ENCODE data around the gene MAP1S. TPM values are rescaled to one million over a fixed set of nuclear protein-coding genes. Genes with fewer than 3 reads are reported as not detected.
"Not testable (repeated sequence)": the region's sequence is repeated elsewhere in the genome, so short reads cannot be mapped to it uniquely, and the experiment has no call there.

The MAP1S gene
- total RNA-seq, 4 donors from 2014 or later, result 30.2 to 159 (median 68.0) TPM

- intact Hi-C loops (cut with DNase I; ENCODE audit: low total_unique reads) (no loop called here), in situ Hi-C loops (cut with MboI; ENCODE audit: low pct_ligation_motif_present in 1 of 4, low pct_unique_long_range_greater_than_20kb in 1 of 4, low sequenced_read_pairs in 3 of 4) (loop anchor here in 1 of 4 donors (10.0 kb wide), 1 partner anchor 74 kb away; no protein-coding TSS in a partner anchor)
- Histone ChIP-seq H3K4me1 (peaks cover 0 to 15% (median 12%) of the 10 kb centered on the region in 4 donors), H3K27me3 (peaks cover 20% of the 10 kb centered on the region), H3K27ac (no peak overlapping the region), H3K4me3 (peak overlapping the region in 1 of 4 donors; percentile 18), H3K9me3 (no peaks in the 10 kb centered on the region), H3K36me3 (no peaks in the 10 kb centered on the region)
- DNase-seq, result peak; percentile 33
- 6 to 20% methylated on average over 12 to 25 of the region's 25 CpGs for WGBS, 2 donors (ENCODE audit: low coverage in 1 of 2)
- TF ChIP-seq, protein P1, sequence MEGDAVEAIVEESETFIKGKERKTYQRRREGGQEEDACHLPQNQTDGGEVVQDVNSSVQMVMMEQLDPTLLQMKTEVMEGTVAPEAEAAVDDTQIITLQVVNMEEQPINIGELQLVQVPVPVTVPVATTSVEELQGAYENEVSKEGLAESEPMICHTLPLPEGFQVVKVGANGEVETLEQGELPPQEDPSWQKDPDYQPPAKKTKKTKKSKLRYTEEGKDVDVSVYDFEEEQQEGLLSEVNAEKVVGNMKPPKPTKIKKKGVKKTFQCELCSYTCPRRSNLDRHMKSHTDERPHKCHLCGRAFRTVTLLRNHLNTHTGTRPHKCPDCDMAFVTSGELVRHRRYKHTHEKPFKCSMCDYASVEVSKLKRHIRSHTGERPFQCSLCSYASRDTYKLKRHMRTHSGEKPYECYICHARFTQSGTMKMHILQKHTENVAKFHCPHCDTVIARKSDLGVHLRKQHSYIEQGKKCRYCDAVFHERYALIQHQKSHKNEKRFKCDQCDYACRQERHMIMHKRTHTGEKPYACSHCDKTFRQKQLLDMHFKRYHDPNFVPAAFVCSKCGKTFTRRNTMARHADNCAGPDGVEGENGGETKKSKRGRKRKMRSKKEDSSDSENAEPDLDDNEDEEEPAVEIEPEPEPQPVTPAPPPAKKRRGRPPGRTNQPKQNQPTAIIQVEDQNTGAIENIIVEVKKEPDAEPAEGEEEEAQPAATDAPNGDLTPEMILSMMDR (IDR thresholded peaks at IDR 0.05), result no peak
- no peak for TF ChIP-seq POLR2AphosphoS5 (IDR thresholded peaks at IDR 0.05)
- no peak for TF ChIP-seq EP300 (IDR thresholded peaks at IDR 0.05; ENCODE audit: low read depth)
- TF ChIP-seq POLR2A (IDR thresholded peaks at IDR 0.05), result no peak
Observed at GRCh38 chr19:17778968-17779929, 60.0 kb downstream of the MAP1S start.

DNA sequence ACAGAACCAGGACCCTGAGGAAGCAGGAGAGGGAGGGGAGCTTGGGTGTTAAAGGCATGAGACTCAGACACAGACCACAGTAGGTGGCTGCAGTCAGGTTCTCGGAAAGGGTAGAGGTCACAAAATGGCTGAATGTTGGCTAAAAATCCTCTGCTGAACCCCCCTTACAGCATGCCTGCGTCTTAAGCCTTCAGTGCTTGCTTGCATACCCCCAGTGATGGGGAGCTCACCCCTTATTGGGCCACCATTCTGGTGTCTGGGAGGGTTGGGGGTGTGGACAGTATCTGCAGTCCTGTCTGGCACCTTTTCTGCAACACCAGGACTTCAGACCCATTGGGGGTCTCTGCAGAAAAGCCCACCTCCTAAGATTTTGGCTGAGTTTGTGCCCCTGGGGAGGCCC is 61.5 kb downstream of the MAP1S start:
- peaks cover 20% of the 10 kb centered on the region for H3K27me3 ChIP-seq
- in situ Hi-C loops (cut with MboI; ENCODE audit: low pct_ligation_motif_present in 1 of 4, low pct_unique_long_range_greater_than_20kb in 1 of 4, low sequenced_read_pairs in 3 of 4), result no loop called here
- peaks cover 0 to 16% (median 12%) of the 10 kb centered on the region in 4 donors for H3K4me1 ChIP-seq
- no peak overlapping the region for H3K4me3 ChIP-seq
- H3K27ac ChIP-seq, result no peak overlapping the region
- 83 to 91% methylated on average over 1 to 2 of the region's 2 CpGs for WGBS, 2 donors (ENCODE audit: low coverage in 1 of 2)
- H3K9me3 ChIP-seq, result no peaks in the 10 kb centered on the region
- intact Hi-C loops (cut with DNase I; ENCODE audit: low total_unique reads), result no loop called here
- TF ChIP-seq POLR2A (IDR thresholded peaks at IDR 0.05) (no peak), EP300 (IDR thresholded peaks at IDR 0.05; ENCODE audit: low read depth) (no peak), POLR2AphosphoS5 (IDR thresholded peaks at IDR 0.05) (no peak)
- TF ChIP-seq, protein P1 (IDR thresholded peaks at IDR 0.05), result no peak
- H3K36me3 ChIP-seq, result no peaks in the 10 kb centered on the region
- DNase-seq, result no peak

DNA sequence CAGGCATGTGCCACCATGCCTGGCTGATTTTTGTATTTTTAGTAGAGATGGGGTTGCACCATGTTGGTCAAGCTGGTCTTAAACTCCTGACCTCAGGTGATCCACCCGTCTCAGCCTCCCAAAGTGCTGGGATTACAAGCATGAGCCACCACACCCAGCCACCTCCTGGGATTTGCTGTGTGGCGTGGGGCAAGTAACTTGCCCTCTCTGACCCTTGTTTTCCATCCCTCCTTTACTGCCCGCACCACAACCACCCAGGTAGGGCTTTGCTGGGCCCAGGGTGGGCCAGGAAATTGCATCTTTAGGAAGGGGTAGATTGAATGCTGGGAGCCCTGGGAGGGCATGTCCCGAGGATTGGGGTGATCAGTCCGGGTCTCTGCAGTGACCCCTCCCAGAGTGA is 64.4 kb downstream of the MAP1S start:
- DNase-seq; H3K27ac ChIP-seq; H3K4me1 ChIP-seq; H3K9me3 ChIP-seq; intact Hi-C loops (cut with DNase I; ENCODE audit: low total_unique reads); in situ Hi-C loops (cut with MboI; ENCODE audit: low pct_ligation_motif_present in 1 of 4, low pct_unique_long_range_greater_than_20kb in 1 of 4, low sequenced_read_pairs in 3 of 4); H3K4me3 ChIP-seq; H3K36me3 ChIP-seq: not testable (repeated sequence)
- 81 to 100% methylated on average over 1 to 5 of the region's 5 CpGs for WGBS, 2 donors (ENCODE audit: low coverage in 1 of 2)
- H3K27me3 ChIP-seq, result peaks cover 16% of the 10 kb centered on the region

Other genes with a start within 250 kb of the MAP1S start
- 10 to 100 TPM in 1 of 4 donors, 1 to 10 TPM in 3; 4.0 to 11.1 (median 7.0) TPM for gene SLC27A1, start 249.0 kb upstream of the MAP1S start, total RNA-seq
- 100 to 1,000 TPM in 3 of 4 donors, 10 to 100 TPM in 1; 90.4 to 146 (median 117) TPM for gene PGLS, start 207.8 kb upstream of the MAP1S start, total RNA-seq
- gene COLGALT1, start 163.8 kb upstream of the MAP1S start, total RNA-seq, result 10 to 100 TPM; 38.6 to 78.6 (median 54.7) TPM
- 1 to 10 TPM in 1 of 4 donors, under 1 TPM in 3; under 0.01 to 1.9 (median 0.30) TPM for gene UNC13A, start 31.1 kb upstream of the MAP1S start, total RNA-seq
- 10 to 100 TPM in 1 of 4 donors, 1 to 10 TPM in 2, under 1 TPM in 1; 0.60 to 26.9 (median 3.8) TPM for gene FCHO1, start 32.0 kb downstream of the MAP1S start, total RNA-seq
- gene B3GNT3, start 75.7 kb downstream of the MAP1S start, total RNA-seq, result 100 to 1,000 TPM in 3 of 4 donors, 10 to 100 TPM in 1; 52.1 to 180 (median 144) TPM
- not detected for gene INSL3, start 102.0 kb downstream of the MAP1S start, total RNA-seq
- gene JAK3, start 128.5 kb downstream of the MAP1S start, total RNA-seq, result 10 to 100 TPM in 1 of 4 donors, 1 to 10 TPM in 3; 2.3 to 22.1 (median 8.5) TPM
- 1,000 to 10,000 TPM in 3 of 4 donors, 100 to 1,000 TPM in 1; 727 to 1,372 (median 1,071) TPM for gene RPL18A, start 140.4 kb downstream of the MAP1S start, total RNA-seq
- not detected for gene SLC5A5, start 152.5 kb downstream of the MAP1S start, total RNA-seq
- 10 to 100 TPM; 36.9 to 93.5 (median 41.4) TPM for gene CCDC124, start 213.5 kb downstream of the MAP1S start, total RNA-seq
- gene KCNN1, start 247.6 kb downstream of the MAP1S start, total RNA-seq, result 1 to 10 TPM in 1 of 4 donors, not detected in 3; 1.6 TPM

Measured in transverse colon (tissue), 4 donors.